ENCODE data around the gene MAGI1.

DNA sequence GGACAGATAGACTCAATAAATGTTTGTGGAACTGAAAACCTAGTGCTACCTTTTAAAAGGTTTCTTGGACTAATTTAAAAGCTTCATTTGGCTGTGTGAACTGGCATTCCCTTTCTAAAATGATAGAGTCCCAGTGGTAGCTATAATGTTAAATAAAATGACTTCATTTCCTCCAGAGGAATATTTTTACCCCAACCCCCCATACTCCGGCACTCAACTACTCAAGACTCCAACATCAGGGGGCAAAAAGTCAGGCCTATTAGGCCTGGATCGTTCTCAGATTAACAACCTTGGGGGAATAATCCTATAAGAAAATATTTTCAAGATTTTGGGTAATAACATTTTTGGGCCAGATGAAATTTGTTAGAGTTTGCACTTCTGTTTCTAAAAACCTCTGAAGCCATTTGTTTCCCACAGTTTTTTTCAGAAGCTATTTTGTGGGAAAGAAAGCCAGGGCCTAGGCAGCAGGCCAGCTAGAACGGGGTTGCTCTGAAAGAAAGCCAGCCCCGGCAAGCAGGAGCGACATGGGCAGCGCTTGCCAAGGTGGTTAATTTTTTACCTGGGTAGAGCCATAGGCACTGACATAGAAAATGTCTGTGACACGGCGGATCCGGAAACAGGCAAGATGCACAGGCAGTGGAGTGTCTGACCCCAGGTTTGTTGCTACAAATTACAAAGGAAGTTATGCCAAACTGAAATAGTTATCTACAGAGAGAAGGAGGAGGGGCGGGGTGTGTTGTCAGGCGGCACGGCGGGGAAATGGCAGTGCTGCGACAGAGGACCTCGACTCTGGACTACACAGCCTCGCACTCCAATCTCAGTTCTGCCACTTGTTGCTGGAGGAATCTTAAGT is 84.6 kb downstream of the MAGI1 start:
- TF ChIP-seq, protein P1, sequence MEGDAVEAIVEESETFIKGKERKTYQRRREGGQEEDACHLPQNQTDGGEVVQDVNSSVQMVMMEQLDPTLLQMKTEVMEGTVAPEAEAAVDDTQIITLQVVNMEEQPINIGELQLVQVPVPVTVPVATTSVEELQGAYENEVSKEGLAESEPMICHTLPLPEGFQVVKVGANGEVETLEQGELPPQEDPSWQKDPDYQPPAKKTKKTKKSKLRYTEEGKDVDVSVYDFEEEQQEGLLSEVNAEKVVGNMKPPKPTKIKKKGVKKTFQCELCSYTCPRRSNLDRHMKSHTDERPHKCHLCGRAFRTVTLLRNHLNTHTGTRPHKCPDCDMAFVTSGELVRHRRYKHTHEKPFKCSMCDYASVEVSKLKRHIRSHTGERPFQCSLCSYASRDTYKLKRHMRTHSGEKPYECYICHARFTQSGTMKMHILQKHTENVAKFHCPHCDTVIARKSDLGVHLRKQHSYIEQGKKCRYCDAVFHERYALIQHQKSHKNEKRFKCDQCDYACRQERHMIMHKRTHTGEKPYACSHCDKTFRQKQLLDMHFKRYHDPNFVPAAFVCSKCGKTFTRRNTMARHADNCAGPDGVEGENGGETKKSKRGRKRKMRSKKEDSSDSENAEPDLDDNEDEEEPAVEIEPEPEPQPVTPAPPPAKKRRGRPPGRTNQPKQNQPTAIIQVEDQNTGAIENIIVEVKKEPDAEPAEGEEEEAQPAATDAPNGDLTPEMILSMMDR (IDR thresholded peaks at IDR 0.05) = no peak
- no peak for TF ChIP-seq POLR2A (IDR thresholded peaks at IDR 0.05)
